CD4-positive, alpha-beta T cell (primary cell): Measurements from ENCODE around the gene NETO1. TPM values are rescaled to one million over a fixed set of nuclear protein-coding genes. Genes with fewer than 3 reads are reported as not detected.

Source experiments
- ATAC-seq: fragments of 200-7000 bp; cut with Tn5 transposase; one replicate; pipeline ENCODE4 v1.10.0; 2022; ENCODE audit warnings: mild to moderate bottlenecking; ENCODE audit not compliant: poor library complexity
- CTCF ChIA-PET: fragments of 350-600 bp; sonication (Branson Sonifier 250); formaldehyde crosslinking; loops from one replicate; lab custom pipeline; 2021; ENCODE audit warnings: antibody characterized with exemption, inconsistent platforms; lab: Charles Lee
- POLR2A ChIA-PET: fragments of 350-600 bp; sonication (Branson Sonifier 250); formaldehyde crosslinking; loops from one replicate; lab custom pipeline; 2021; ENCODE audit warnings: antibody characterized with exemption, inconsistent platforms; lab: Charles Lee
- DNase-seq, 14 experiments: peaks; one replicate each; pipeline ENCODE4 v3.0.0-alpha.2; 2013 to 2020; ENCODE audit warnings: mixed read lengths in 2 of 14
- H3K27ac ChIP-seq, 2 donors: one replicate each; pipeline versions ENCODE4 v1.5.1 to v1.7.0; 2013; ENCODE audit warnings: low read length in 2 of 2, low read depth in 1 of 2, mild to moderate bottlenecking in 1 of 2
- H3K27me3 ChIP-seq, 2 experiments: 1 replicate in 1 of 2; 2 replicates in 1 of 2; pipeline versions ENCODE4 v1.6.1 to v1.7.0; 2013; ENCODE audit warnings: low read length in 2 of 2, control low read depth in 1 of 2, mild to moderate bottlenecking in 1 of 2, moderate library complexity in 1 of 2; ENCODE audit not compliant: insufficient read depth in 2 of 2, control insufficient read depth in 1 of 2
- H3K36me3 ChIP-seq: one replicate; pipeline ENCODE4 v1.6.1; 2013; ENCODE audit warnings: low read length, control low read depth; ENCODE audit not compliant: insufficient read depth
- H3K4me1 ChIP-seq: one replicate; pipeline ENCODE4 v1.6.1; 2013; ENCODE audit warnings: low read length, control low read depth; ENCODE audit not compliant: insufficient read depth
- H3K4me3 ChIP-seq: one replicate; pipeline ENCODE4 v1.5.1; 2013; ENCODE audit warnings: mild to moderate bottlenecking, low read length, moderate library complexity
- H3K9me3 ChIP-seq, 2 experiments: 1 replicate in 1 of 2; 2 replicates in 1 of 2; pipeline versions ENCODE4 v1.6.1 to v1.7.0; 2013; ENCODE audit warnings: low read length in 2 of 2, mild to moderate bottlenecking in 2 of 2, control low read depth in 1 of 2, moderate library complexity in 1 of 2; ENCODE audit not compliant: control insufficient read depth in 1 of 2, insufficient read depth in 1 of 2
- H3K27ac Mint-ChIP-seq: one replicate; pipeline ENCODE4 v1.8.0; 2020; ENCODE audit warnings: mixed read lengths
- H3K27me3 Mint-ChIP-seq: one replicate; pipeline ENCODE4 v1.8.0; 2021; ENCODE audit warnings: mixed read lengths
- H3K36me3 Mint-ChIP-seq: one replicate; pipeline ENCODE4 v1.8.0; 2021; ENCODE audit warnings: low read depth, mixed read lengths
- H3K4me1 Mint-ChIP-seq: one replicate; pipeline ENCODE4 v1.8.0; 2021; ENCODE audit warnings: low read depth, mixed read lengths
- H3K4me3 Mint-ChIP-seq: one replicate; pipeline ENCODE4 v1.8.0; 2020; ENCODE audit warnings: mild to moderate bottlenecking, mixed read lengths
- H3K9me3 Mint-ChIP-seq: one replicate; pipeline ENCODE4 v1.8.0; 2020; ENCODE audit warnings: mixed read lengths
- CTCF ChIP-seq: fragments of 200-600 bp; IDR thresholded peaks from one replicate; pipeline ENCODE4 v1.8.0; 2022; ENCODE audit warnings: antibody characterized with exemption, mild to moderate bottlenecking
- intact Hi-C, 2 experiments: fragments of 100-400 bp; cut with DNase I in 1 of 2; cut with micrococcal nuclease in 1 of 2; formaldehyde crosslinking; loops; one replicate each; pipeline versions ENCODE4 v1.15.1 to v1.9.0; 2023 to 2025; cut with DNase I, micrococcal nuclease
- total RNA-seq, 174 experiments: library from RNA in 2 of 174; stranded (reverse) in 2 of 174; gene quantifications; one replicate each; pipeline ENCODE4 v1.2.3 and lab custom pipeline; 2021 to 2026

NETO1 gene
- total RNA-seq, 2 experiments from 2014 or later = not detected

- no peak for ATAC-seq
- no peak overlapping the region for H3K27ac ChIP-seq
- CTCF ChIA-PET = no interaction called here
- H3K9me3 ChIP-seq = no peaks in the 10 kb centered on the region
- H3K4me1 Mint-ChIP-seq = no peaks in the 10 kb centered on the region
- no peaks in the 10 kb centered on the region for H3K4me1 ChIP-seq
- no peaks in the 10 kb centered on the region for H3K36me3 ChIP-seq
- peaks cover under 1% of the 10 kb centered on the region for H3K9me3 Mint-ChIP-seq
- no peak overlapping the region for H3K27ac Mint-ChIP-seq
- no peak for DNase-seq
- POLR2A ChIA-PET = no interaction called here
- TF ChIP-seq CTCF = no peak
- H3K27me3 ChIP-seq = no peaks in the 10 kb centered on the region
- no peak overlapping the region for H3K4me3 ChIP-seq
- H3K4me3 Mint-ChIP-seq = no peak overlapping the region
- no peaks in the 10 kb centered on the region for H3K36me3 Mint-ChIP-seq
- intact Hi-C loops = no loop called here
- H3K27me3 Mint-ChIP-seq = no peaks in the 10 kb centered on the region
Observed at GRCh38 chr18:72895548-72895947, 27.8 kb upstream of the NETO1 start.

GRCh38 chr18:72878561-72878960 is 10.8 kb upstream of the NETO1 start:
- ATAC-seq (no peak), DNase-seq (no peak)
- intact Hi-C loops = loop anchor here in 1 of 2 experiments (10.0 kb wide), 1 partner anchor 56 kb away; no protein-coding TSS in a partner anchor
- H3K36me3 ChIP-seq = no peaks in the 10 kb centered on the region
- H3K4me3 Mint-ChIP-seq = no peak overlapping the region
- TF ChIP-seq CTCF = no peak
- H3K27ac ChIP-seq = no peak overlapping the region
- no peaks in the 10 kb centered on the region for H3K27me3 ChIP-seq
- ChIA-PET CTCF (no interaction called here), POLR2A (no interaction called here)
- no peaks in the 10 kb centered on the region for H3K27me3 Mint-ChIP-seq
- H3K27ac Mint-ChIP-seq = no peak overlapping the region
- peaks cover 0 to 3% of the 10 kb centered on the region in 2 experiments for H3K9me3 ChIP-seq
- H3K4me1 Mint-ChIP-seq = no peaks in the 10 kb centered on the region
- H3K36me3 Mint-ChIP-seq = no peaks in the 10 kb centered on the region
- no peaks in the 10 kb centered on the region for H3K9me3 Mint-ChIP-seq
- H3K4me3 ChIP-seq = no peak overlapping the region
- no peaks in the 10 kb centered on the region for H3K4me1 ChIP-seq

- TF ChIP-seq CTCF = no peak
- H3K27me3 ChIP-seq = no peaks in the 10 kb centered on the region
- no peaks in the 10 kb centered on the region for H3K27me3 Mint-ChIP-seq
- H3K4me3 ChIP-seq = no peak overlapping the region
- no peak overlapping the region for H3K27ac Mint-ChIP-seq
- DNase-seq (no peak), ATAC-seq (no peak)
- H3K36me3 Mint-ChIP-seq = no peaks in the 10 kb centered on the region
- intact Hi-C loops = loop anchor here in 1 of 2 experiments (10.0 kb wide), 1 partner anchor 57 kb away; no protein-coding TSS in a partner anchor
- no peak overlapping the region for H3K4me3 Mint-ChIP-seq
- H3K36me3 ChIP-seq = no peaks in the 10 kb centered on the region
- ChIA-PET CTCF (no interaction called here), POLR2A (no interaction called here)
- H3K4me1 ChIP-seq = no peaks in the 10 kb centered on the region
- no peak overlapping the region for H3K27ac ChIP-seq
- no peaks in the 10 kb centered on the region for H3K4me1 Mint-ChIP-seq
- no peaks in the 10 kb centered on the region for H3K9me3 Mint-ChIP-seq
- peaks cover 0 to 3% of the 10 kb centered on the region in 2 experiments for H3K9me3 ChIP-seq
Observed at GRCh38 chr18:72878143-72878542, 10.4 kb upstream of the NETO1 start.
